DOHH2 (cell line): ENCODE results near the gene TENT5D.
"Not testable (repeated sequence)": the region's sequence is repeated elsewhere in the genome, so short reads cannot be mapped to it uniquely, and the experiment has no call there.

Source experiments
- H3F3A ChIP-seq: fragments of 200-600 bp; sonication (generic), shearing (Covaris generic); 2 replicates; pipeline ENCODE4 v1.6.0; 2016; ENCODE audit warnings: antibody characterized with exemption, mild to moderate bottlenecking; ENCODE audit not compliant: control insufficient read depth, insufficient read depth
- H3K27ac ChIP-seq: fragments of 200-600 bp; sonication (generic); 2 replicates; pipeline ENCODE4 v1.5.1; 2014; ENCODE audit warnings: low read depth, mild to moderate bottlenecking, low read length, moderate library complexity
- H3K27me3 ChIP-seq: fragments of 200-600 bp; sonication (generic); 2 replicates; pipeline ENCODE4 v1.6.1; 2014; ENCODE audit warnings: mild to moderate bottlenecking, low read length, mixed read lengths; ENCODE audit not compliant: control insufficient read depth
- H3K36me3 ChIP-seq: fragments of 200-600 bp; sonication (generic); 2 replicates; pipeline ENCODE4 v1.6.1; 2014; ENCODE audit warnings: mild to moderate bottlenecking, low read length, moderate library complexity, mixed read lengths; ENCODE audit not compliant: control insufficient read depth
- H3K4me1 ChIP-seq: fragments of 200-600 bp; sonication (generic); 2 replicates; pipeline ENCODE4 v1.6.1; 2014; ENCODE audit warnings: mild to moderate bottlenecking, low read length, mixed read lengths; ENCODE audit not compliant: control insufficient read depth
- H3K4me2 ChIP-seq: fragments of 200-600 bp; sonication (generic); 2 replicates; pipeline ENCODE4 v1.6.0; 2014; ENCODE audit warnings: mild to moderate bottlenecking, low read length, moderate library complexity
- H3K4me3 ChIP-seq: fragments of 200-600 bp; sonication (generic); 2 replicates; pipeline ENCODE4 v1.5.1; 2014; ENCODE audit warnings: mild to moderate bottlenecking, low read length, mixed read lengths
- H3K79me2 ChIP-seq: fragments of 200-600 bp; sonication (generic); 2 replicates; pipeline ENCODE4 v1.6.1; 2014; ENCODE audit warnings: mild to moderate bottlenecking, low read length, mixed read lengths; ENCODE audit not compliant: control insufficient read depth
- H3K9me2 ChIP-seq: fragments of 200-600 bp; sonication (generic); replicated peaks from 2 replicates; pipeline ENCODE4 v1.6.1; 2014; ENCODE audit warnings: mild to moderate bottlenecking, low read length, mixed read lengths; ENCODE audit not compliant: control insufficient read depth
- H3K9me3 ChIP-seq: fragments of 200-600 bp; sonication (generic); 2 replicates; pipeline ENCODE4 v1.6.1; 2014; ENCODE audit warnings: antibody characterized with exemption, low read length, mixed read lengths; ENCODE audit not compliant: control insufficient read depth, insufficient read depth
- H4K20me1 ChIP-seq: fragments of 200-600 bp; sonication (generic); 2 replicates; pipeline ENCODE4 v1.6.0; 2014; ENCODE audit warnings: low read depth, mild to moderate bottlenecking, antibody characterized with exemption, low read length, moderate library complexity; ENCODE audit not compliant: control insufficient read depth, insufficient read depth
- EZH2phosphoT487 ChIP-seq: fragments of 200-600 bp; sonication (generic); IDR thresholded peaks from 2 replicates; pipeline ENCODE4 v1.6.1; 2017; ENCODE audit warnings: borderline replicate concordance, mild to moderate bottlenecking, antibody characterized with exemption, low read length, moderate library complexity, mixed read lengths
- TF ChIP-seq, protein P1 (sequence below): fragments of 200-600 bp; sonication (generic); IDR thresholded peaks from one replicate; pipeline ENCODE4 v1.5.1; 2014; ENCODE audit warnings: antibody characterized with exemption, mild to moderate bottlenecking, low read depth, low read length; ENCODE audit not compliant: poor library complexity, severe bottlenecking

The TENT5D gene

GRCh38 chrX:80420147-80420546, at the start of gene TENT5D:
Gene TENT5D (plus strand): TSS chrX:80420447. CDS start chrX:80442540, 22,093 bp downstream.
- H3K9me2 ChIP-seq: no peaks in the 10 kb centered on the region
- no peaks in the 10 kb centered on the region for H3K4me1 ChIP-seq
- H3K27ac ChIP-seq: no peak within 1 kb of the TSS
- no peaks in the 10 kb centered on the region for H3K79me2 ChIP-seq
- no peak within 1 kb of the TSS for H3K4me2 ChIP-seq
- H3K36me3 ChIP-seq: no peaks in the 10 kb centered on the region
- TF ChIP-seq EZH2phosphoT487: no peak
- TF ChIP-seq, protein P1, sequence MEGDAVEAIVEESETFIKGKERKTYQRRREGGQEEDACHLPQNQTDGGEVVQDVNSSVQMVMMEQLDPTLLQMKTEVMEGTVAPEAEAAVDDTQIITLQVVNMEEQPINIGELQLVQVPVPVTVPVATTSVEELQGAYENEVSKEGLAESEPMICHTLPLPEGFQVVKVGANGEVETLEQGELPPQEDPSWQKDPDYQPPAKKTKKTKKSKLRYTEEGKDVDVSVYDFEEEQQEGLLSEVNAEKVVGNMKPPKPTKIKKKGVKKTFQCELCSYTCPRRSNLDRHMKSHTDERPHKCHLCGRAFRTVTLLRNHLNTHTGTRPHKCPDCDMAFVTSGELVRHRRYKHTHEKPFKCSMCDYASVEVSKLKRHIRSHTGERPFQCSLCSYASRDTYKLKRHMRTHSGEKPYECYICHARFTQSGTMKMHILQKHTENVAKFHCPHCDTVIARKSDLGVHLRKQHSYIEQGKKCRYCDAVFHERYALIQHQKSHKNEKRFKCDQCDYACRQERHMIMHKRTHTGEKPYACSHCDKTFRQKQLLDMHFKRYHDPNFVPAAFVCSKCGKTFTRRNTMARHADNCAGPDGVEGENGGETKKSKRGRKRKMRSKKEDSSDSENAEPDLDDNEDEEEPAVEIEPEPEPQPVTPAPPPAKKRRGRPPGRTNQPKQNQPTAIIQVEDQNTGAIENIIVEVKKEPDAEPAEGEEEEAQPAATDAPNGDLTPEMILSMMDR: no peak
- H3K27me3 ChIP-seq: no peaks in the 10 kb centered on the region
- H3K9me3 ChIP-seq: no peaks in the 10 kb centered on the region
- H3F3A ChIP-seq: no peaks in the 10 kb centered on the region
- H4K20me1 ChIP-seq: no peaks in the 10 kb centered on the region
- no peak within 1 kb of the TSS for H3K4me3 ChIP-seq

GRCh38 chrX:80385651-80386050, 34.6 kb upstream of the TENT5D start:
- H3K4me3 ChIP-seq, H3K36me3 ChIP-seq, H3K9me2 ChIP-seq, H3K9me3 ChIP-seq, H3K4me1 ChIP-seq, H3K27ac ChIP-seq, H4K20me1 ChIP-seq, H3K27me3 ChIP-seq, H3F3A ChIP-seq, H3K4me2 ChIP-seq, H3K79me2 ChIP-seq: not testable (repeated sequence)

GRCh38 chrX:80388206-80388605, 32.0 kb upstream of the TENT5D start:
- Histone ChIP-seq H3K27me3 (no peaks in the 10 kb centered on the region), H3K27ac (no peak overlapping the region), H3K9me3 (no peaks in the 10 kb centered on the region), H3K4me1 (no peaks in the 10 kb centered on the region), H4K20me1 (no peaks in the 10 kb centered on the region), H3K9me2 (no peaks in the 10 kb centered on the region), H3K4me3 (no peak overlapping the region), H3K79me2 (no peaks in the 10 kb centered on the region), H3F3A (no peaks in the 10 kb centered on the region), H3K4me2 (no peak overlapping the region), H3K36me3 (no peaks in the 10 kb centered on the region)
- TF ChIP-seq EZH2phosphoT487: no peak
- TF ChIP-seq, protein P1: no peak

- Histone ChIP-seq H3K4me2 (no peak overlapping the region), H3K4me3 (no peak overlapping the region), H3K9me3 (no peaks in the 10 kb centered on the region), H3F3A (no peaks in the 10 kb centered on the region), H3K79me2 (no peaks in the 10 kb centered on the region), H3K9me2 (no peaks in the 10 kb centered on the region), H3K4me1 (no peaks in the 10 kb centered on the region), H4K20me1 (no peaks in the 10 kb centered on the region), H3K36me3 (no peaks in the 10 kb centered on the region), H3K27me3 (no peaks in the 10 kb centered on the region), H3K27ac (no peak overlapping the region)
- no peak for TF ChIP-seq EZH2phosphoT487
- TF ChIP-seq, protein P1: no peak
Observed at GRCh38 chrX:80412042-80412441, 8.2 kb upstream of the TENT5D start.
